Measurements from ENCODE around the gene ARFGAP1.

The ARFGAP1 gene

DNA sequence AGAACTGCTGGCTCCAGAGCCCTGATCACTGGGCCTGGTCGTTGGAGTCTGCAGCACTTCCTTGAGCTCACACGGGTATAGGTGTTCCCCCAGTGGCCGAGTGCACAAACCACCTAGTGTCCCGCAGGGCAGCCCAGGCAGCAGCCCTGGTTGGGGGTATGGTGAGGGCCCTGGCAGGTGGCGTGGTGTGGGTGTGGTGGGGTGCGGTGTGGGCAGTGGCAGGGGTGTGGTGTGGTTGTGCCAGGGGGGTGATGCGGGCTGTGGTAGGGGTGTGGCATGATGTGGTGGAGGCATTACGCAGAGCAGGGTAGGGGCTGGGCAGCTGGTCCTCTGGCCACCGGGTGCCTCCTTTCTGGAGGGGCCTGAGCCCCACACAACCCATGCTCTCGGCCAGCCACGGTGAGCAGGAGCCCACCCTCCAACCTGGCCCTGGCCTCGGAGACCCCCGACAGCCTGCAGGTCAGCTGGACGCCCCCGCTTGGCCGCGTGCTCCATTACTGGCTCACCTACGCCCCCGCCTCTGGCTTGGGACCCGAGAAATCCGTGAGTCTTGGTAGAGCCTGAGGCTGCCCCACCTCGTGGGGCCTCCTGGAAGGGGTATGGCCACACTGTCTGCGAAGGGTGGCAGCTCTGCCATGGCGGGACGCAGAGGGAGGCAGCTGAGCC, 40.9 kb downstream of the ARFGAP1 start:
- in situ Hi-C loops (cut with HindIII; ENCODE audit: low sequenced_read_pairs): no loop called here
- no peak for DNase-seq (ENCODE audit: low read depth)
- no peak overlapping the region for H3K4me3 ChIP-seq (ENCODE audit: low read depth, low read length)
- TF ChIP-seq, protein P1, sequence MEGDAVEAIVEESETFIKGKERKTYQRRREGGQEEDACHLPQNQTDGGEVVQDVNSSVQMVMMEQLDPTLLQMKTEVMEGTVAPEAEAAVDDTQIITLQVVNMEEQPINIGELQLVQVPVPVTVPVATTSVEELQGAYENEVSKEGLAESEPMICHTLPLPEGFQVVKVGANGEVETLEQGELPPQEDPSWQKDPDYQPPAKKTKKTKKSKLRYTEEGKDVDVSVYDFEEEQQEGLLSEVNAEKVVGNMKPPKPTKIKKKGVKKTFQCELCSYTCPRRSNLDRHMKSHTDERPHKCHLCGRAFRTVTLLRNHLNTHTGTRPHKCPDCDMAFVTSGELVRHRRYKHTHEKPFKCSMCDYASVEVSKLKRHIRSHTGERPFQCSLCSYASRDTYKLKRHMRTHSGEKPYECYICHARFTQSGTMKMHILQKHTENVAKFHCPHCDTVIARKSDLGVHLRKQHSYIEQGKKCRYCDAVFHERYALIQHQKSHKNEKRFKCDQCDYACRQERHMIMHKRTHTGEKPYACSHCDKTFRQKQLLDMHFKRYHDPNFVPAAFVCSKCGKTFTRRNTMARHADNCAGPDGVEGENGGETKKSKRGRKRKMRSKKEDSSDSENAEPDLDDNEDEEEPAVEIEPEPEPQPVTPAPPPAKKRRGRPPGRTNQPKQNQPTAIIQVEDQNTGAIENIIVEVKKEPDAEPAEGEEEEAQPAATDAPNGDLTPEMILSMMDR (IDR thresholded peaks at IDR 0.05; ENCODE audit: low read depth, low read length, missing control alignments): no peak

DNA sequence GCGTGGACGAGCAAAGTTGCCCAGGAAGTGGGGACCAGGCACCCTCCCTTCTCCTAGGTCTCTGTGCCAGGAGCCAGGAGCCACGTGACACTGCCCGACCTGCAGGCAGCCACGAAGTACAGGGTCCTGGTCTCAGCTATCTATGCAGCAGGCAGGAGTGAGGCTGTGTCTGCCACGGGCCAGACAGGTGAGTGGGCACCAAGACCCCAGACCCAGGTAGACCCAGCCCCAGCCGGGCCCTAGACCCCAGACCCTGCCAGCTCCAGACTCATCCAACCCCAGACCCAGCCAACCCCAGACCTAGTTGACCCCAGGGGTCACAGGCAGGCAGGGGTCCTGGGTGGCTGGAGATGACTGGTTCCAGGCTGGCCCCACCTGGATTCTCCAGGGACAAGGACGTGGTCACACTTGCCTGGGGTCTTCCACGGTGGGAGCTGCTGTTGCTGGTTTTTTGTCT, 41.4 kb downstream of the ARFGAP1 start:
- in situ Hi-C loops (cut with HindIII; ENCODE audit: low sequenced_read_pairs): no loop called here
- TF ChIP-seq, protein P1 (IDR thresholded peaks at IDR 0.05; ENCODE audit: low read depth, low read length, missing control alignments): no peak
- H3K4me3 ChIP-seq (ENCODE audit: low read depth, low read length): no peak overlapping the region
- no peak for DNase-seq (ENCODE audit: low read depth)

DNA sequence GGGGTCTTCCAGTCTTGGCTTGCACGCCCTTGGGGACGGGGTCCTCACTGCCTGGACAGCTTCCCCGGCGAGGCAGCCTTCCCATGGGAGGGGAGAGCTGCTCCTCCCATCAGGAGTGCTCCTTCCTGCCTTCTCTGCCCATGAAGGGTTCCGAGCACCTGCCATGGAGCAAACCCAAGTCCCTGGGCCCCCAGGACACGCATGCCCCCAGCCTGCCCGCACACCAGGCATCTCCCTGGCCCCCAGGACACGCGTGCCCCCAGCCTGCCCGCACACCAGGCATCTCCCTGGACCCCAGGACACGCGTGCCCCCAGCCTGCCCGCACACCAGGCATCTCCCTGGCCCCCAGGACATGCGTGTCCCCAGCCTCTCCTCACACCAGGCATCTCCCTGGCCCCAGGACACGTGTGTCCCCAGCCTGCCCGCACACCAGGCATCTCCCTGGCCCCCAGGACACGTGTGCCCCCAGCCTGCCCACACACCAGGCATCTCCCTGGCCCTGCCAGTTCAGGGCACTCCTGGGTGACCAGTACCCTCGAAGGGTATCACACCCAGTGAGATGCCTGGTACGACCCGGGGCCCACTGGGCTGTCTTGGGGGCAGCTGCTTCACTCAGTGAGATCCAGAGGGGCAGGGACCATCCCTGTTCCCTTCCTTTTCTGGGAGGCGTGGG, 42.1 kb downstream of the ARFGAP1 start:
- no peak for DNase-seq (ENCODE audit: low read depth)
- TF ChIP-seq, protein P1 (IDR thresholded peaks at IDR 0.05; ENCODE audit: low read depth, low read length, missing control alignments): no peak
- in situ Hi-C loops (cut with HindIII; ENCODE audit: low sequenced_read_pairs): no loop called here
- H3K4me3 ChIP-seq (ENCODE audit: low read depth, low read length): no peak overlapping the region

DNA sequence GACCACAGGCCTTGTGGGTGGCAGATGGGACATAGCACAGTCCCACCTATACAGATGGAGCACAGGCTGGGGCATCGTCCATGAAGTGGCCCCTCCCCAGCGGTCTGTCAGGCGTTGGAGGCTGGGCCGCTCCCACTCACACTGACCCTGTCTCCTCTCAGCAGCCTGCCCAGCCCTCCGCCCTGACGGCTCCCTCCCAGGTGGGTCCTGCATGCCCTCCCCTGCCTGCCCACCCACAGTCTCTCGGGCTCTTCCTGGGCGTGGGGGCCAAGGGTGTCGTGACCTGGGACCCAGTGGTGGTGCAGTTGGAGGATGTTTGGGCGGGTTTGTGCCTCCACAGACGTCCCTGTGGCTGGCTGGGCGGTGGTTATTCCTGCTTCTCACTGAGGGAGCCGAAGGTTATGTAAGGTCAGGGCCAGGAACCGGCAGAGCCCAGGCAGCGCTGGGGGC, 42.7 kb downstream of the ARFGAP1 start:
- TF ChIP-seq, protein P1 (IDR thresholded peaks at IDR 0.05; ENCODE audit: low read depth, low read length, missing control alignments): no peak
- H3K4me3 ChIP-seq (ENCODE audit: low read depth, low read length): no peak overlapping the region
- DNase-seq (ENCODE audit: low read depth): no peak
- in situ Hi-C loops (cut with HindIII; ENCODE audit: low sequenced_read_pairs): no loop called here

DNA sequence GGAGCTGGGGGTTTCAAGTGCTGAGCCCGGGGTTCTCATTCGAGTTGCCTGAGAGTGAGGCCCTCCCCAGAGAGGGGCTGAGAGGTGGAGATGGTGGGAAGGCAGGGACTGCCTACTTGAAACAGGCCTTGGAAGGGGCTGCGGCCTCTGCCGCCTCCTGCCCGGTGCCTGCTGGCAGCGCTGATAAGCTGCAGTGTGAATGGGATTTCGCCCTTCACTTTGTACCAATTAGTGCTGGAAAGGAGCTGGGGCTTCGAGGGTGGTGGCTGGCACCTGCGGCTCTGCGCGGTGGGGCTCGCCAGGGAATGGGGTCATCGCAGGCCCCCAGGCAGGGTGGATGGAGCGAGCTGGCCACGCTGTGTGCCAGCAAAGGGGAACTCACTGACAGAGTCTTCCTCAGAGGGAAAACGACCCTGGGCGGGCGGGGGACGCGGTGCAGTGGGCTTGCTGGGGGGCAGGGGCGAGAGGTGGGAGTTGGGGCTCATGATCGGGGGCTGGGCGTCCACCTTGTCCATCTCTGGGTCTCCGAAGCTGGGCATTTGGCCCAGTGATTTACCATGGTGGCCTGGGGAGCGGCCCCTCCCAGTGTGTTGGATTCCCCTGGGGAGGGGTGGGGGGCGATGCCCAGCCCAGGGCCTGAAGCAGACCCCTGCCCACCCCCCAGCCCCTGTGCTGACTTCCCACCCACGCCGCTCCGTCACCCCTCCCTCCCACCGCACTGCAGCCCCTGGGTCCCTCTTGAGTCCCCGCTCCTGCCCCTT, 43.3 kb downstream of the ARFGAP1 start:
- TF ChIP-seq, protein P1 (IDR thresholded peaks at IDR 0.05; ENCODE audit: low read depth, low read length, missing control alignments): no peak
- H3K4me3 ChIP-seq (ENCODE audit: low read depth, low read length): no peak overlapping the region
- in situ Hi-C loops (cut with HindIII; ENCODE audit: low sequenced_read_pairs): no loop called here
- DNase-seq (ENCODE audit: low read depth): no peak

DNA sequence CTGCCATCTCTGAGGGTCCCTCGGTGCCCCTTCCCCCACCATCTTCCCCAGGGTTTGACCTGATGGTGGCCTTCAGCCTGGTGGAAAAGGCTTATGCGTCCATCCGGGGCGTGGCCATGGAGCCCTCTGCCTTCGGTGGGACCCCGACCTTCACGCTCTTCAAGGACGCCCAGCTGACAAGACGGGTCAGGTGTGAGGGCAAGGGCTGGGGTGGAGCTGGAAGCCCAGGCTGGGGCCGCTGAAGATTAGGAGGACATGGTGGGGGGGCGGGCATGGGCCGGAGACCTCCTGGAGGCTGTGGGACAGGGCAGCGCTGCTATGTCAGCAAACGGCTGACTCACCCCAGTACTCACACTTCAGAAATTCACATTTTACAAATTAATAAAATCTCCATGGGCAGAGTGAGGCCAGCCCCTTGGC, 43.9 kb downstream of the ARFGAP1 start:
- no peak for DNase-seq (ENCODE audit: low read depth)
- no peak overlapping the region for H3K4me3 ChIP-seq (ENCODE audit: low read depth, low read length)
- in situ Hi-C loops (cut with HindIII; ENCODE audit: low sequenced_read_pairs): no loop called here
- TF ChIP-seq, protein P1 (IDR thresholded peaks at IDR 0.05; ENCODE audit: low read depth, low read length, missing control alignments): no peak
